ENCODE data around the gene KLK3. TPM values are rescaled to one million over a fixed set of nuclear protein-coding genes. Genes with fewer than 3 reads are reported as not detected.

KLK3 gene
- total and polyA plus RNA-seq, 2 of the 4 experiments (the other 2 are of a cell fraction): not detected

- no TSS peak for BruUV-seq (replicated peaks)
- H2AK9ac ChIP-seq (replicated peaks; ENCODE audit: low read depth, low read length, poor library complexity): no peak overlapping the region
- H3K4me3 ChIP-seq (ENCODE audit: insufficient read depth, low read depth, low read length): no peak overlapping the region
- H2BK120ac ChIP-seq (ENCODE audit: low read depth, low read length): no peak overlapping the region
- ChIA-PET CTCF (no interaction called here), POLR2A (ENCODE audit: unreplicated experiment) (no interaction called here)
- H3K27me3 ChIP-seq (ENCODE audit: control insufficient read depth, insufficient read depth, low read length): no peaks in the 10 kb centered on the region
- no peak overlapping the region for H2BK20ac ChIP-seq (ENCODE audit: low read depth, low read length)
- H3K9me1 ChIP-seq (ENCODE audit: insufficient read depth, low read length): no peaks in the 10 kb centered on the region
- H4K91ac ChIP-seq (ENCODE audit: insufficient read depth, low read depth, low read length): no peak overlapping the region
- H3K9me3 ChIP-seq (ENCODE audit: control insufficient read depth, insufficient read depth, low read length): no peaks in the 10 kb centered on the region
- no peaks in the 10 kb centered on the region for H3K79me1 ChIP-seq (ENCODE audit: low read depth in 1 of 2, low read length in 2 of 2)
- no peak overlapping the region for H3K4me2 ChIP-seq (ENCODE audit: low read depth, low read length)
- H3K56ac ChIP-seq (ENCODE audit: extremely low read depth, insufficient read depth, low read length): no peak overlapping the region
- no peak overlapping the region for H3K18ac ChIP-seq (ENCODE audit: low read depth, low read length)
- intact Hi-C loops (cut with micrococcal nuclease): no loop called here
- H2AK5ac ChIP-seq (ENCODE audit: low read depth, low read length): no peak overlapping the region
- no peak overlapping the region for H3K27ac ChIP-seq (ENCODE audit: insufficient read depth, low read length)
- no peak overlapping the region for H2BK5ac ChIP-seq (ENCODE audit: low read depth, low read length, poor library complexity, severe bottlenecking)
- WGBS, 2 experiments (ENCODE audit: extremely low coverage in 2 of 2, insufficient read length in 1 of 2): 0% methylated on average over 1 of the region's 3 CpGs; no CpG with 5 or more reads in 1 of the 2 experiments
- H3K9ac ChIP-seq (ENCODE audit: low read depth, low read length): no peak overlapping the region
- ATAC-seq (ENCODE audit: low read depth): no peak
- no peaks in the 10 kb centered on the region for H3K4me1 ChIP-seq (ENCODE audit: control insufficient read depth, insufficient read depth, low read length)
- no peak for TF ChIP-seq MAFK (IDR thresholded peaks at IDR 0.05; ENCODE audit: low read depth, low read length)
- TF ChIP-seq CHD1 (IDR thresholded peaks at IDR 0.05; ENCODE audit: low read depth, low read length): no peak
- no peak for TF ChIP-seq RCOR1 (IDR thresholded peaks at IDR 0.05; ENCODE audit: insufficient replicate concordance, low read length)
- TF ChIP-seq MAZ (IDR thresholded peaks at IDR 0.05; ENCODE audit: borderline replicate concordance, low read depth, low read length): no peak
- TF ChIP-seq CEBPB (IDR thresholded peaks at IDR 0.05; ENCODE audit: low read depth, low read length): no peak
- no peak for TF ChIP-seq FOS (IDR thresholded peaks at IDR 0.05; ENCODE audit: low read depth, low read length)
- TF ChIP-seq RAD21 (IDR thresholded peaks at IDR 0.05; ENCODE audit: low read length): no peak
- no peak for TF ChIP-seq BHLHE40 (IDR thresholded peaks at IDR 0.05; ENCODE audit: low read depth, low read length)
- TF ChIP-seq ELK1 (IDR thresholded peaks at IDR 0.05; ENCODE audit: borderline replicate concordance, low read depth, low read length): no peak
- no peak for TF ChIP-seq NFE2L2 (IDR thresholded peaks at IDR 0.05; ENCODE audit: low read depth, low read length)
- no peak for TF ChIP-seq RFX5 (IDR thresholded peaks at IDR 0.05; ENCODE audit: low read depth, low read length)
- TF ChIP-seq POLR2A (IDR thresholded peaks at IDR 0.05; ENCODE audit: low read depth, low read length): no peak
- no peak for TF ChIP-seq SMC3 (IDR thresholded peaks at IDR 0.05; ENCODE audit: low read depth, low read length)
- TF ChIP-seq CTCF (conservative IDR thresholded peaks at IDR 0.05; ENCODE audit: low read depth, low read length): no peak
- no peak for TF ChIP-seq MXI1 (IDR thresholded peaks at IDR 0.05; ENCODE audit: borderline replicate concordance, low read depth, low read length)
- H3K23ac ChIP-seq (ENCODE audit: low read depth, low read length): no peak overlapping the region
- no peak overlapping the region for H2BK15ac ChIP-seq (ENCODE audit: low read depth, low read length)
- no peak overlapping the region for H2AFZ ChIP-seq (replicated peaks; ENCODE audit: low read length, poor library complexity)
- in situ Hi-C loops (cut with MboI; ENCODE audit: low sequenced_read_pairs): no loop called here
- DNase-seq: no peak
- no peaks in the 10 kb centered on the region for H4K20me1 ChIP-seq (ENCODE audit: insufficient read depth, low read length)
- H4K5ac ChIP-seq (ENCODE audit: low read depth, low read length): no peak overlapping the region
- H4K8ac ChIP-seq (ENCODE audit: low read depth in 2 of 2, low read length in 2 of 2): no peak overlapping the region
- no peaks in the 10 kb centered on the region for H3K36me3 ChIP-seq (ENCODE audit: control insufficient read depth, insufficient read depth, low read length)
- H3K4ac ChIP-seq (ENCODE audit: low read depth, low read length): no peak overlapping the region
- no peak overlapping the region for H3K14ac ChIP-seq (replicated peaks; ENCODE audit: low read depth, low read length)
- dilution Hi-C loops (cut with HindIII; ENCODE audit: low sequenced_read_pairs, unreplicated experiment): no loop called here
Measured at GRCh38 chr19:50889638-50890037, 34.9 kb downstream of the KLK3 start.
